ENCODE measurements around the gene KLF16.

KLF16 gene

DNA sequence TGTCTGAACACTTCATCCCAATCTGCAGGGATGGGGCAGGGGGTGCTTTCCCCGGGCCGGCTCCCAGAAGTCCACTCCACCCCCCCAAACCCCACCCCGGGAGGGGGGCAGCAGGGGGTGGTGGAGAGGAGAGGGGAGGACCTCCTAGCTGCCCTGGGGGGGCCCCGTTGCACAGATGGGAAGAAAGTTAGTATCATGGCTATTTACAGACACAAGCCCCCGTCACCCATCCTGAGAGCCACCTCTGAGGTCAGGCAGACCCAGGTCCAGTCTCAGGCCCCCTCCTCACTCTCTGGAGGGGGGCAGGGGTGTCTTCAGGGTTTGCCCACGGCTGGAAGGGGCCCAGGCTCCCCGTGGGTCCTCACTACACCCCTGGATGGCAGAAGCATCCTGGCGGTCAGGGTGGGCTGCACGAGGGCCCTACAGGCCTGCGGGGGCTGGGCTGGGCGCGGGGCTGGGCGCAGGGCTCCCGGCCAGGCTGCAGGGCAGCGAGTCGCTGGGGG, 9.3 kb downstream of the KLF16 start:
- DNase-seq: no peak

DNA sequence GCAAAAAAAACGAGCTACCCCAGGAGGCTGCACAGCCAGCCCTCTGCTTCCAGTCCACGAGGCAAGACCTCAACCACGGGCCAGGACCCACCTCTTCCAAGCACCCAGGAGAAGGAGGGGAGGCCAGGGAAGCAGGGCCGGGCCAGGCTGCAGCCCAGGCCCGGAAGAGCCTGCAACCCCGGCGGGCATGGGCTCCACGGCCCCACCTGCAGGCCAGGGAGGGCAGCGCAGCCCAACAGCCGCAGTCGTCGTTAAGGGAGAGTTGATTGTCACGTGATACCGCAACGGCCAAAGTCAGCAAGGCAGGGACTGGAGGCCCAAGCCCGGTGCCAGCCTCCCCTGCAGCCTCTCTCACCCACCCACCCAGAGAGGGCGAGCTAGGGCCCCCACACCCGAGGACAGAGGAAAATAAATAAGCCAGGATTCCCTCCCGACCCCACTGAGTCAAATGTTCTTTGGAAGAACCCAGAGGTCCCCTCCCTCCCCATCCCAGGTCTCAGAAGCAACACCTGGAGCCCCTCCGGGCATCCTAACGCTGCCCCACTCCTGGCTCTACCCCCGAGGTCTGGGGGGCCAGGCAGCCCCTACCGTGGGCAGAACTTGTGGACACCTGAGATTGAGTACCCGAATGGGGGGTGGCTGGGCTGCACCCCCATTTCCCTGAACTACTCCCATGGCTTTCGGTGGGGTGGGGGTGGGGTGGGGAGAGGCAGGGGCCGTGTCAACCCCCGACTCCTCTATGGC, 9.9 kb downstream of the KLF16 start:
- no peak for DNase-seq

- no peak for DNase-seq
Measured at GRCh38 chr19:1852581-1853128, 10.7 kb downstream of the KLF16 start.

- no peak for DNase-seq
Measured at GRCh38 chr19:1851654-1852580, 11.5 kb downstream of the KLF16 start.

DNA sequence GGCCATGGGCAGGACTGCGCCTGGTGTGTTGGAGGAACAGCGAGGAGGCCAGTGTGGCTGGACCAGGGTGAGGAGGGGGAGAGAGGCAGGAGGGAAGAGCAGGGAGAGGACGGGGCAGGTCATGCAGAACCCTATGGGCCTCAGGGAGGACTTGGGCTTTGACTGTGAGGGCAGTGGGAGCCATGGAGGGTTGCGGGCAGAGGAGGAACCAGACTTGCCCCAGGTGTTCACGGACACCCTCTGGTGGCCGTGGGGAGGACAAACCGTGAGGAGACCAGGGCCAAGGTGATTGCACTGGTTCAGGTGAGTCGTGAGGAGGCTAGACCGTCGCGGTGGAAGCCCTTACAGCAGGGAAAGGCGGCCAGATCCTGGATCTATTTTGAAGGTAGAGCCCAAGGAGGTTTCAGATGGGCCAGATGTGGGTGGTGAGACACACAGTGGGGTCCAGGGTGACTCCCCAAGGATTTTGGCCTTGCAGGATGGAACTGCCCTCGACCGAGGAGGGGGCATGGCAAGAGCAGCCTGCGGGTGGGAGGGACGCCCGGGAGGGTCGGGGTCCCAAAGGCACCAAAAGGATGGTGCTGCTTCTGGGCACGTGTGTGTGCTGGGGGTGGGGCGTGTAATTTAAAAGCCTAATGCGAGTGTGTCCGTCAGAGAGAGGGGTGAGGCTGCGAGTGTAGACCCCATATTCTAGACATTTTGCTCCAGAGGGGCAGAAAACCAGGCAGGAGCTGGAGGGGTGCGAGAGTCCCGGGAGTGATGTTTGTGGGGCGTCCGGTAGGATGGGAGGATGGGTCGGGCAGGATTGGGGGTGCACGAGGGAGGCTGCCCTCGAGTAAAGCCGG, 12.3 kb downstream of the KLF16 start:
- DNase-seq: no peak

DNA sequence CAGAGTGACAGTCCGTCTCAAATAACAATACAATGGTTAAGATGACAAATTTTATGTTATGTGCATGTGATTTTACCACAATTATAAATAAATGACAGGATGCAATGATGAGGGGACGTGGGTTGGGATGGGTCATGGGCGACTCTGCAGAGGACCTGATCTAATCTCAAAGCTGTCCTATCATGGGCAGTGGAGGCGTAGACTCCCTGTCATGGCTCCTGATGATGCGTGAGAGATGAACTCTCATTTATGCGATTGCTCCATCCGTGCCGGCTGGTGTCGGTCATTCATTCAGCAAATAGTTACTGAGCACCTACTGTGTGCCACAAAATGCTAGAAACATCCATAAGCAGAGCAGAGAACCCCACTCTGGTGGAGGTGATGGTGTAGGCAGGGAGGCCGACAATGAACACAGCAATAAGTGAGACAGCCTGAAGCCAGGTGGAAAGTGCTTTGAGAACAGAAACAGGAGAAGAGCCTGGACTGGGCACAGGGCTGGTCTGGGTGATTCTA, 13.4 kb downstream of the KLF16 start:
- DNase-seq: no peak

GRCh38 chr19:1849132-1849474, 14.3 kb downstream of the KLF16 start:
- DNase-seq: no peak

DNA sequence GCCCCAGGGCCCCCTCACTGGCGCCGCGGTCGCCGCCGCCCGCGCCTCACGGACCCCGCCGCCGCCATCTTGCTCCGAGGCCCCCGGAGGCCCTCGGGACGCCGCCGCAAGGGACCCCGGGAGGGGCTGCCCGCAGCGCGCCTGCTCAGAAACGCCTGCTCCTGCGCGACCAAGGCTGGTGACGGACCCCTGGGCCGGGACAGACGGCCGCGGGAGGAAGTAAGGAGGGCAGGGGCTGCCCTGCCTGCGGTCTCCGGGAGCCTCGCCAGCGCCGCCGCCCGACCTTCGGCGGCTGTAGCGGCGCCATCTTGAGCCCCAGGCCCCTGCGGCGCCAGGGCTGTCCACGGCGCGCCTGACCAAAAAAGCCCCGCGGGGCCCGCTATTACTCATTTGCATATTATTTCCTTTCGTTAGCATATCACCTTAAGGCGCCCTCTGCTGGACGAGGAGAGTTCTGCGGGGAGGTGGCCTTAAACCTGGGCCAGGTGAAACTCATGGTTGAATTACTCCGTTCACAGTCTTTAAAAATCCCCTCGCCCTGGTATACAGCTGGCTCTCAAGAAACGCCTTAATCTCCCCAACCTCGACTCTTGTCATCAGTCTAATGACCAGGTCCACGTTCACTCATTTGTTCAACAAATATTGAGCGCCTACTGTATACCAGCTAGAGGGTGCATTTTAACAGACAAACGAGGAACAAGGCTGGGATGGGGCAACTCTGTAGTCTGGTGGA, 14.8 kb downstream of the KLF16 start, which contains the start of gene REXO1:
REXO1 (minus strand) TSS at position 85 of the 733 bp plus-strand sequence. CDS start 125 bp downstream, outside the sequence.
- peak; percentile 67 for DNase-seq

- no peak for DNase-seq
Measured at GRCh38 chr19:1847684-1848398, 15.5 kb downstream of the KLF16 start.

DNA sequence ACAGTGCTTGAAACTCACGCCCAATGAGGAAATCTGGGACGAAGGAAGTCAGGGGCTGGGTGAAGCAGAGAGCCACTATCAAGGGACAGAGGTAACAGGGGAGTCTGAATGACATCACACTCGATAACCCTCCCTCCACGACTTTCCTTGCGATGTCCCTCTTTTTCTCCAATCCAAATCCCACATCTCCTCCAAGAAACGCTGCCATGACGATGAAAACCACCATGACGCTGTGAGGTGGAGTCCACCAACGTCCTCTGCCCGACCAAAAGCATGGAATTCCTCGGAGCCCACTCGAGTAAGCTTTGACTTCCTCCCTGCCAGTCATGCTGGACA, 16.1 kb downstream of the KLF16 start:
- DNase-seq: no peak

DNA sequence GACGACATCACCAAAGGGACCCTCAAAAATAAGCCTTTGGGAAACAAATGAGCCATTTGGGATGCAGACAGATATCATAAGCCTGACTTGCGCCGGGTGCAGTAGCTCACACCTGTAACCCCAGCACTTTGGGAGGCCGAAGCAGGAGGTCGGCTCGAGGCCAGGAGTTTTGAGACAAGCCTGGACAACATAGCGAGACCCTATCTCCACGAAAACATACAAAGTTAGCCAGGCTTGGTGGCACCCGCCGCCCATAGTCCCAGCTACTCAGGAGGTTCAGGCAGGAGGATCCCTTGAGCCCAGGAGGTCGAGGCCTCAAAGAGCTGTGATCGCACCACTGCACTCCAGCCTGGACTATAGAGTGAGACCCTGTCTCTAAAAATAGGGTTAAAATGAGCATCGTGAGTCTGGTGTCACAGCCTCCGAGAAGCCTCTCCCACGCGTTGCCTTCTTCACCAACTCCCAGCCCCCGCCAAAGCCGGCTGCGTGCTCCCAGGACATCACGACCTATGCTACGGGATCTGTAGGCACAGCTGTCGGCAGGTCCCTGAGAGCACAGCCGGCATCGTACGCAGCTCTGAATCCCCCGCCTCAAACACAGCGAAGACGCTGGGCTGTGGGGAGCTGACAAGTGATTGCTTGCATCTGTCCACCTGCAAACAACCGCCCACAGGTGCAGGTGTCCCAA, 16.7 kb downstream of the KLF16 start:
- no peak for DNase-seq

GRCh38 chr19:1845642-1846041, 17.7 kb downstream of the KLF16 start:
- DNase-seq: no peak

GRCh38 chr19:1845125-1845515, 18.3 kb downstream of the KLF16 start:
- no peak for DNase-seq

GRCh38 chr19:1844513-1845124, 18.8 kb downstream of the KLF16 start:
- DNase-seq: no peak

- no peak for DNase-seq
Measured at GRCh38 chr19:1843646-1844394, 19.6 kb downstream of the KLF16 start.

DNA sequence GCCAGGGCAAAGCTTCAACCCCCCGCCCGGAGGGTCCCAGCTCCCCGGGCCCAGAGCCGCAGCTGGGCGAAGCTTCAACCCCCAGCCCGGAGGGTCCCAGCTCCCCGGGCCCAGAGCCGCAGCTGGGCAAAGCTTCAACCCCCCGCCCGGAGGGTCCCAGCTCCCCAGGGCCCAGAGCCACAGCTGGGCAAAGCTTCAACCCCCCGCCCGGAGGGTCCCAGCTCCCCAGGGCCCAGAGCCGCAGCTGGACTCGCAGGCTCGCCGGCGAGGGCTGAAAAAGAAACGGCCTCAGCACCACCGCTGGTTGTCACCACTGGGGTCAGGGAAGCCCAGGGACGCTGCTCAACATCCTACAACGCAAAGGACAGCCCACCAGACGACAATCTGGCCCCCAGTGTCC, 20.3 kb downstream of the KLF16 start:
- no peak for DNase-seq

GRCh38 chr19:1841209-1841924, 22.0 kb downstream of the KLF16 start:
- DNase-seq: no peak

- DNase-seq: no peak
Measured at GRCh38 chr19:1840541-1841115, 22.8 kb downstream of the KLF16 start.

Data from SHP77 treated with DMSO at 0.1 percent for 48 hours (cell line).